ENCODE data around the gene MPI.

MPI gene

DNA sequence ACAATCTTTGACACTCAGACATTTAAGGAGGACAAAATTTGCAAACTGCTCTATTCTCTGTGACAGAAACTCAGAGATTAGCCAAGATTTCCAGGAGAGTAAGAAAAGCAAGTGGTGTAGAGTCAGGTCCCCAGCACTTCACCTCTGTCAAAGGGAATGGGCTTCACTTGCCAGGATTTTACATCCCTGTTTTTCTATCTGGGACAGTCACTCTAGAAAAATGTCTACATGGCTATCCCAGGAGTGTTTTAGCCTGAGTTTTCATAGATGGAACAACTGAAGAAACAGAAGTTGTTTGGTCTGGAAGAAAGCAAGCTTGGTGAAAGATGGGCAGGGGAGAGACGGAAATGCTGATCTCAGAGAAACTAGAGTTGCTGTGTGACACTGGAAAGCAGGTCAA lies 13.8 kb downstream of the MPI start:
- Histone ChIP-seq H3K27me3 (replicated peaks; ENCODE audit: control insufficient read depth, insufficient read depth, low read length) (no peaks in the 10 kb centered on the region), H3K4me3 (replicated peaks; ENCODE audit: low read depth, low read length) (no peak overlapping the region), H3K36me3 (ENCODE audit: control insufficient read depth, insufficient read depth, low read length) (peaks cover 21% of the 10 kb centered on the region)
- TF ChIP-seq, protein P1, sequence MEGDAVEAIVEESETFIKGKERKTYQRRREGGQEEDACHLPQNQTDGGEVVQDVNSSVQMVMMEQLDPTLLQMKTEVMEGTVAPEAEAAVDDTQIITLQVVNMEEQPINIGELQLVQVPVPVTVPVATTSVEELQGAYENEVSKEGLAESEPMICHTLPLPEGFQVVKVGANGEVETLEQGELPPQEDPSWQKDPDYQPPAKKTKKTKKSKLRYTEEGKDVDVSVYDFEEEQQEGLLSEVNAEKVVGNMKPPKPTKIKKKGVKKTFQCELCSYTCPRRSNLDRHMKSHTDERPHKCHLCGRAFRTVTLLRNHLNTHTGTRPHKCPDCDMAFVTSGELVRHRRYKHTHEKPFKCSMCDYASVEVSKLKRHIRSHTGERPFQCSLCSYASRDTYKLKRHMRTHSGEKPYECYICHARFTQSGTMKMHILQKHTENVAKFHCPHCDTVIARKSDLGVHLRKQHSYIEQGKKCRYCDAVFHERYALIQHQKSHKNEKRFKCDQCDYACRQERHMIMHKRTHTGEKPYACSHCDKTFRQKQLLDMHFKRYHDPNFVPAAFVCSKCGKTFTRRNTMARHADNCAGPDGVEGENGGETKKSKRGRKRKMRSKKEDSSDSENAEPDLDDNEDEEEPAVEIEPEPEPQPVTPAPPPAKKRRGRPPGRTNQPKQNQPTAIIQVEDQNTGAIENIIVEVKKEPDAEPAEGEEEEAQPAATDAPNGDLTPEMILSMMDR (IDR thresholded peaks at IDR 0.05; ENCODE audit: insufficient read depth, low read length, poor library complexity, severe bottlenecking), result no peak
- DNase-seq (ENCODE audit: extremely low read depth, insufficient read length), result no peak

DNA sequence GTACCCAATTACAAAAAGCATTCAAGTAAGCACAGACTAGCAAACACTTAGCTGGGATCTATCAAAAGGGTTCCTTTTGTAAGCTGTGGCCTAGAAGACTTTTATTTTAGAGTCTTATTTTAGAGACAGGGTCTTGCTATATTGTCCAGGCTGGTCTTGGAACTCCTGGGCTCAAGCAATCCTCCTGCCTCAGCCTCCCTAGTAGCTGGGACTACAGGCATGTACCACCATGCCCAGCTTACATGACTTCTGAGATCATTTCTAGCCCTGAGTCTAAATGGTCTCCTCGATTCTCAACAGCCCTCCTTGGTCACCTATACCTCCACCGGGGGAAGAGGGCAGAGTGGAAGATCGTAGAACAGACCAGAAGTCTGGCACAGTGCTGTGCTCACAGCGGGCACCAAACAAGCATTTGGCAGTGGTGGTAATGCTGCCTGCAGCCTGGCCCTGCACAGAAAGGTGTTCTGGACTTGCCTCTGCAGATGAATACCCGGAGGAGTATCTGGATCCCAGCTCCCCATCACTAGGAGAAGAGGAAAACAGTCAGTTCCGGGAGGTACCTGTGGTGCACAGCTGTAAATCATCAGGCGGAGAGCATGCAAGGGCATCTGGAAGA lies 14.5 kb downstream of the MPI start:
- TF ChIP-seq, protein P1 (IDR thresholded peaks at IDR 0.05; ENCODE audit: insufficient read depth, low read length, poor library complexity, severe bottlenecking), result no peak
- Histone ChIP-seq H3K4me3 (replicated peaks; ENCODE audit: low read depth, low read length) (no peak overlapping the region), H3K36me3 (ENCODE audit: control insufficient read depth, insufficient read depth, low read length) (peaks cover 21% of the 10 kb centered on the region), H3K27me3 (replicated peaks; ENCODE audit: control insufficient read depth, insufficient read depth, low read length) (no peaks in the 10 kb centered on the region)
- DNase-seq (ENCODE audit: extremely low read depth, insufficient read length), result no peak

DNA sequence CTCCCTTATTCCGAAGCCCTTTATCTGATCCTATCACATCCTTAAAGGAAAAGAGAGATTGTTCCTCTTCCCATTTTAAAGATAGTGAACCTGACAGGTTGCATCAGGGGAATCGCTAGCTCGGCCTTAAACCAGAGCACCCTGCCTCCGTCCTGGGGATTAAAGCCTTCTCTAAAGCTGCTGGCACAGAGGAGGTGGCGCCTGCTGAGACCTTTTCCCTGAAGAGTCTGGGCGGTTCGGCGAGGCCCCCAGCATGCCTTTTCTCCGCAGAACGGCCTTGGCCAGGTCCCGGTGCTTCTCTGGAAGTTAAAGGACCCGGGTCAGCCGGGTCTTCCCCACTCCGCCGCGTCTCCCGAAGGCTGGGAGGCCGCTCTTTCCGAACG lies 16.2 kb downstream of the MPI start:
- no peak for DNase-seq (ENCODE audit: extremely low read depth, insufficient read length)
- Histone ChIP-seq H3K27me3 (replicated peaks; ENCODE audit: control insufficient read depth, insufficient read depth, low read length) (no peaks in the 10 kb centered on the region), H3K4me3 (replicated peaks; ENCODE audit: low read depth, low read length) (peak overlapping the region; percentile 92), H3K36me3 (ENCODE audit: control insufficient read depth, insufficient read depth, low read length) (peaks cover 9% of the 10 kb centered on the region)
- TF ChIP-seq, protein P1 (IDR thresholded peaks at IDR 0.05; ENCODE audit: insufficient read depth, low read length, poor library complexity, severe bottlenecking), result no peak

DNA sequence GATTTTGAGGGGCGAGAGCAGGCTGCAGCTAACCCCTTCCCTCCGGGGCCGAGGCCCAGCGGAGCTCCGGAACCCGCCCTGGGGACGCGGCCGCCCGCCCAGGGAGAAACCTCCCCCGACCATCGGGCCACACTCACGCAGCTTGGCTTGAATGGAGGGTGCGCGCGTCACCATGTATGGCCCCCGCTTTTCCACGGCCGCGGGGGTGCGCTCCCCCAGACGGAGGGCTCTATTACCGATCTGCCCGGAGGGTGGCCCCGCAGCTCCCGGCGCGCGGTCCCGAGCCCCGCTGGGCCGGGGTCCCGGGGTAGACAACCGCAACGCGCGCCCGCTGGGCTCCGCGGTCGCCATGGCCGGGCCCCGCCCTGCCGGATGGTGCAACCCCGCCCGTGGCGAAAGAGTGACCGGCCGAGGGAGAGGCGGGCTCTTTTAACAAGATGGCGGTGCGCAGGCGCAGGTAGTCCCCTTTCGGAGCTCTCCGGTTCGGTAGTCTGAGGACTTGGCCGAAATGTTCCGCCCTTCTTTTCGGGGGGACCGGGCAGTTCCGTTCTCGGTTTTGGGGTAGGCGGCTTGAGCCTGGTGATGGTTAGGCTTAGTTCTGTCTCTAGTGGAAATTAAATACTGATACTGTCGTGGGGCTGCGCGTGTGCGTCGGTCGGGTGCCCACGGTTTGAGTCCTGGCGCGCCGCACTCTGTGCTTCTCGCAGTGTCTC lies 16.8 kb downstream of the MPI start, which contains the start of gene FAM219B:
Gene FAM219B, minus strand, starts transcription at position 402 of the 713 bp plus-strand sequence. Its CDS starts 51 bp downstream, at position 351.
- Histone ChIP-seq H3K4me3 (replicated peaks; ENCODE audit: low read depth, low read length) (peak within 1 kb of the TSS; percentile 92), H3K27me3 (replicated peaks; ENCODE audit: control insufficient read depth, insufficient read depth, low read length) (no peaks in the 10 kb centered on the region), H3K36me3 (ENCODE audit: control insufficient read depth, insufficient read depth, low read length) (peaks cover 10% of the 10 kb centered on the region)
- TF ChIP-seq, protein P1 (IDR thresholded peaks at IDR 0.05; ENCODE audit: insufficient read depth, low read length, poor library complexity, severe bottlenecking), result no peak
- peak; percentile 84 for DNase-seq (ENCODE audit: extremely low read depth, insufficient read length)

DNA sequence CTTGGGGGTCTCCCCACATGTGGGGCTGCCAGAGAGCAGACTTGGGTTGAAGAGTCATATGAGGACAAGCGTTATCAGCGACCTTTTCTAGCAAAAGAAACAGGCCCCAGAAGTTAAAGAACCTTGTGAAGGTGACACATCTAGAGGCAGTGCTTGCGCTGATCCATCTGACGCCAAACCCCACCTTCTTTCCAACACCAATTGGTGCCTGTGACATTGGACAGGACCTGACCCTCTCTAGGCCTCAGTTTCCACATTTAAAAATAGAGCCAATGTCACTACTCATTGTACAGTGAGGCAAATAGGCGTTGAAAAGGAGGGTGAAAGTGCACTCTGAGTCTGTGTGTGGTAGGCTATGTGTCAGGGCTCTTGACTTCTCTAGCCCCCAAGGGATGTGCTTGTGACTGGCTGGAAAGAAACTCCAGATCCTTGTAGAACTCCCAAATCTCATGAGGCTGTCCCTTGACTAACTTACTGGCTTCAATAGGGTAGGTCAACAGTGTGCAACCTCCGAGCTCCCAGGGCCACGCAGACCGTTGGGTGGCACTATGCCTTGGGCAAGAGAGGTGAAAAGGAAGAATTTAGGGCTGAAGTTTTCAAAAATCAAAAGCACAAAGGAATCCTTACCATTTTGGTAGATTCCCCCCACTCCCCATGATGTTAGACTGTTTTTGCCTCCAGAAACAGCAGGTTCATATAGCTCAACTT lies 17.5 kb downstream of the MPI start:
- H3K36me3 ChIP-seq (ENCODE audit: control insufficient read depth, insufficient read depth, low read length), result peaks cover 12% of the 10 kb centered on the region
- DNase-seq (ENCODE audit: extremely low read depth, insufficient read length), result no peak
- TF ChIP-seq, protein P1 (IDR thresholded peaks at IDR 0.05; ENCODE audit: insufficient read depth, low read length, poor library complexity, severe bottlenecking), result no peak
- peak overlapping the region; percentile 92 for H3K4me3 ChIP-seq (replicated peaks; ENCODE audit: low read depth, low read length)
- H3K27me3 ChIP-seq (replicated peaks; ENCODE audit: control insufficient read depth, insufficient read depth, low read length), result no peaks in the 10 kb centered on the region
